ENCODE results near the gene SERTAD2. TPM values are rescaled to one million over a fixed set of nuclear protein-coding genes. Genes with fewer than 3 reads are reported as not detected.

SERTAD2 gene
- polyA plus RNA-seq, 1 donor = 25.2 TPM

DNA sequence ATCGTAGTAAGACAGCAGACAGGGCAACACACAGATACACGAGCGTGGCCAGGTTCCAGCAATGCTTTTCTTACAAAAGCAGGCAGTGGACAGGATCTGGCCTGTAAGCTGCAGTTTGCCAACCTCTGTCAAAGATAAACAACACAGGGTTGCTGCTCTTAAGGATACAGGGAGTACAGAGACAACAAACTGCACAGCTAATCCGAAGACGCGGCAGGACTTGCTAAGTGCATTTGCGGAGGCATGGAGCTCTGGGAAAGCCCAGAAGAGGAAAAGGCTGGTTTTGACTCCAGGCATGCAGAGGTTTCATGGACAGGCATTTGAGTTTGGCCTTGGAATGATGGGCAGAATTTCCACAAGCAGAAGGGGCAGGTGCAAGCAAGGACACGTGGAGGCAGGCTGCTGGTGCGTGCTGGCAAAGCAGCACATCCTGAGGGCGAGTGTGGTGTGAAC, 24.4 kb downstream of the SERTAD2 start:
- no peak for DNase-seq

DNA sequence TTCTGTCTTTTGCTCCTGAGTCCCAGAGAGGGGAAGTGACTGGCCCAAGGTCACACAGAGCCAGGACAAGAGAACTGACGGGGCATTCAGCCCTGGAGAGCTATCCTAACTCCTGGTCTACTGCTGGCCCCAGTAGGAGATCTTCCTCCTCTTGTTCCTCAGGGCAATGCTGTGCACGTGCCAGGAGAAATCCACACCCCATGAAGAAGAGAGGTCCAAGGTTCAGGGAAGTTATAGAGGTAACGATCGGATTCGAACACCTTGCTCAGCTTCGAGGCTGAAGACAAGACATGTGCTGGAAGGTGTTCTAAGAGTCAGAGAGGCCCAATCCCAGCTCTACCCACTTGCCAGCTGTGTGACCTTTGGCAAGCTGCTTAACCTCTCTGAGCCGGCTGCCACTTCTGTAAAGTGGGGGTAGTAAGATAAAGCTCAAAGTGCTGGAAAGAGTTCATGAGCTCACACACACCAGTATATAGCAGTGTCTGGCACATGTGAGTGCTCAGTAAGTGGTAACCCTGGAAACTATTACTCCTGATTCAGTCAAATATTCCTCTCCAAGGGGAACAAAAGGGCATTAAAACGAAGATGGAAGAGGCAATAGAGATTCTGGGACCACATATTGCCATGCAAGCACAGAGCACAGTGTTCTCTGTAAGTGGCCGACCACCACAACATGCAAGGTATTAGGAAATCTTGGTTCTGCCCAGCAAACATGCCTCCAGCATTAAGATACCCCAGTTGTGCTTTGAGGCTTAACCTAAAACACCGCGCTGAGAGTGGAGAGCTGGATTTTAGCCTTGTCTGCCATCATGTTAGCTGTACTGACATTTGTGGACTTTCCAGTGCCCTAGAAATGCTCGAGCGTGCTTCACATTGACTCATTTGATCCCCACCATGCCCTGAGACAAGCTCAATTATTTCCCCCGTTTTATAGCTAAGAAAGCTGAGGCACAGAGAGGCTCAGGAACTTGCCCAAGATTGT, 25.6 kb downstream of the SERTAD2 start:
- no peak for DNase-seq

DNA sequence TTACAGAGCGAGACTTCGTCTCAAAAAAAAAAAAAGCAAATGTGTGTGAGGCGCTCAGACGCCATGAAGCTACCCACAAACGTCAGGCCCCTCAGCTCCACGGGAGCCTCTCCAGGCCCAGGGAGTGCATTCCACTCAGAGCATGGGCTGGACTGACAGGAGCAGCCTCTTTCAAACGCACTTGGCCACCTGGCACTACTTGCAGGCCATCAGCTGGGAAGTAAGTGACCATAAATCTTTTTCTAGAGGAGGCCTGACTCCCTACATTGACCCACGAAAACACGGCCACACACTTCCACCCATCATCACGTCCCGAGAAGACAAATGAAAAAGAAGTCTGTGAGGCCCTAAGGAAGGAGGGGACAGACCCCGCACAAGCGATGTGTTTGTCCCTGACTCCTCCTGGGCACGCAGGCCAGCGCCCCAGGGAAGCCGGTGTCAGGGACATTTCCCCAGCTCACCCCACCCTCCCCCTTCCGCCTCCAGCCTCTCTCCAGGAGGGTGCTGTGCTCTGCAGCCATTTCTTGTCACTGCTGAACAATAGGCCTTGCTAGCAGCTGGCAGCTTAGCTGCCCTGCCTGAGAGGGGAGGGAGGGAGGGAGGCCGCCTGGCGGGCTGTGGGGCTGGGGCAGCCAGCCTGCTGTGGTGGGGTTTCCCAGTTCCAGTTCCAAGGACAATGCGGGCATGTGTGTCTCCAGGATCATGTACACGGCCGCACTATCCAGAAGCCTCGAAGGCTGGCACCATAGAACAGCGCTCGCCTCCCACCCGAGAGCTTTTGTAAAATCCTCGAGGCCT, 26.6 kb downstream of the SERTAD2 start:
- DNase-seq = no peak

DNA sequence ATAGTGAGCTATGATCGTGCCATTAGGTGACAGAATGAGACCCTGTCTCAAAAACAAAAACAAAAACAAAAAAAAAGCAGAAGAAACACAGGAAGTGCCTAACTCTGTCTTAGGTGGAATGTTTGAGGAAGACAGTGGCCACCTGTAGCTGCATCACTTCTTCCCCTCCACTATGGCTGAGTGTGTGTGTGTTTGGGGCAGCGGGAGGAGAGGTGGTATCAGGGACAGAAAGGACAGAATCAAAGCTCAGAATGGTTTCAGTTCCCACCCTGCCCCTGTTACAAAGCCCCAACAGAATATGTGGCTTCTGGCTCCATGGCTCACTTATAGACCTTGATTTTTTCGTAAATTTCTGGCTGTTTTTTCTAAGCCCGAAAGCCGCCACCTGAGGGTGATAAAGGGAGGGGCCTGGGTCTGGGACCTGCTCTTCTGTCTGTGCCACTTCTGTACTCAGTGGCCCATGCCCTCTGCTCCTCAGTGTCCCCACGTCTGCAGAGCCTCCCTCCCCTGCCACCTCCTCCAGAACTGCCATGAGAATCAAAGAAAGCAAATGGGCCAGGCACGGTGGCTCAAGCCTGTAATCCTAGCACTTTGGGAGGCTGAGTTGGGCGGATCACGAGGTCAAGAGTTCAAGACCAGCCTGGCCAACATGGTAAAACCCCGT, 27.4 kb downstream of the SERTAD2 start:
- no peak for DNase-seq

DNA sequence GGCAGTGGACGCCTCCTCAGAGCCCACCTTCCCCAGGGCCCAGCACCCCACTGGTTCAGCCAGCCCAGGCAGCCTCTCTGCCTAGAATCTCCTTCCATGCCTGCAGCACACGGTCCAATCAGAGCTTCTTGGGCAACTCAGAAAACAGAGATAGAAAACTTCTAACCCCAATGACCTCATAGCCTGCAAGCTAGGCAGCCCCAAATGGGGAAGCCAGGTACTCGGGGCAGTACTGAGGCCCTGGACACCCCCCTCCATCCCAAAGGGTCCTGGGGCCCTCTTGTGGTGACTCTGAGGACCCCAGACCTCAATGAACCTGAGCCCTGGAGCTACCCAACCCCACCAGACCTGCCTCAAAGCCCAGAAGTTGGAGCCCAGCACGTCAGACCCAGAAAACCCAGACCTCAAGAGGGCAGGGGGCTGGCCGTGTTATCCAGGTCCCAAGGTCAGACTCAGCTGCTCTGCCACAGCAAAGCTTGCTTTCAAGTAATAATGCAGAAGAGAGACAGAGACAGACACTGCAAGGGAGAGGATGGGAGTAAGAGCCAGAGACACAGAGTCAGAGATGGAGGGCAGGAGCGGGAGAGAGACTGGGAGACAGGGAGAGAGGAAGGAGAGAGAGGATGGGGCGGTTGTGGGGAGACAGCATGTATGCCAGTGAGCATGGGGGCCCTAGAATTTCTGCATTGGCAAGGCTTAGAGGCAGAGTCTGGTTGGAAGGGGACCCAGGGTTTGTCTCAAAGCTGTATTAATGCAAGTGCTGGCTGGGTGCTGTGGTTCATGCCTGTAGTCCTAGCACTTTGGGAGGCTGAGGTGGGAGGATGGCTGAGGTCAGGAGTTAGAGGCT, 28.2 kb downstream of the SERTAD2 start:
- no peak for DNase-seq

DNA sequence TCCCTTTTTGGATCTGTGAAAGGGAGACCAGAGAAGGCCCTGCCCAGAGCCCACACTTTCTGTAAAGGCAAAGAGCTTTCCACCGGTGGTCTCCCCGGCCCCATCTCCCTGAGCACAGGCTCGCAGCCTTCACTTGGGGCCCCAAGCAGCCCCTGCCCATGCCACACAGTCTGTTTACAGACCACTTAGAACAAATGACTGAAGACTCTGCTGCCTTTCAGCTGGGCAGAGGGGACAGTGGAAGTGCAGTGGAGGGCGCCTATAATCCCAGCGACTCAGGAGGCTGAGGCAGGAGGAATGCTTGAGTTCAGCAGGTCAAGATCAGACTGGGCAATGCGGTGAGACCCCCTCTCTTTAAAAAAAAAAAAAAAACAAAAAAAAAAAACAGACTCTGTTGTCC, 28.9 kb downstream of the SERTAD2 start:
- no peak for DNase-seq

DNA sequence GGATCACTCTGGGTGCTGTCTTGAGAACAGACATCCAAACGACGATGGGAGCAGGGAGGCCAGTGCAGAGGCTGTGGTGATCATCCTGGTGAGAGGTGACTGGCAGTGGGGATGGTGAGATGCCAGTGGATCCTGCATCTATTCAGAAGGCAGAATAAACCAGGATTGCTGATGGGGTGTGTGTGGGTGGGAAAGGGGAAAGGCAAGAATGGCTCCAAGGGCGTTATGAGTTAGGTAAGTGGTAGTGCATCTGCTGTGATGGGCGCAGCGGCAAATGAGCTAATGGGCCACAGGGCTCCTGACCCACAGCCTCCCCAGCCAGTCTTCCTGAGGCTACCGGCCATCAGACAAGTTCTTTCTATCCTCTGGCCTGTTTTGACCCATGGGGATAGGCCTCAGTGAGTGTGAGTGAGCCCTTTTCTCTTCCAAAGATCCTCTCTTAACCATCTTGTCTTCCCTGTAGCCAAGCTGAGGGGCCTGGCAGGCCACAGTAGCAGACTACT, 29.6 kb downstream of the SERTAD2 start:
- DNase-seq = no peak

DNA sequence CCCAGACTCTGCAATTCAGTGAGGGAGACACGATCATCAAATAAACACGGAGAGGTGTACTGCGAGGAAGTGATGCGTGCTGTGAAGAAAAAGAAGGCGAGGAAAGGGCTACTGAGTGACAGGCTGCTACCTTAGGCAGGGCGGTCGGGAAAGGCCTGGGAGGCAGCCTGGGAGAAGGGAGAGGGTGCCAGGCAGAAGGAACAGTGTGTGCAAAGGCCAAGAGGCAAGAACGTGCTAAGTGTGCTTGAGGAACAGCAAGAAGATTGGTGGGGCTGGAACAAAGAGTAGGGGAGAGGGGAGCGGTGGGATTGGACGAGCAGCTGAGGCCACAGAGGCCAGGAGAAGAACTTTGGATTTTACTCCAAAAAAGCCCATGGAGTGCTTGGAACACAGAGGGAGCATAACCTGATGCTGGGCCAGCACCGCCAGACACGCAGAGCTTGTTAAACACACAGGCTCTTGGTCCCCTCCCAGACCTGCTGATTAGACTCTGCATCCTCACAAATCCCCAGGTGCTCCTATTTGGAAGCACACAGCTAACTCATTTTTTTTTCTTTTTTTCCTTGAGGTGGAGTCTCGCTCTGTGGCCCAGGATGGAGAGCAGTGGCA, 30.4 kb downstream of the SERTAD2 start:
- DNase-seq = no peak

DNA sequence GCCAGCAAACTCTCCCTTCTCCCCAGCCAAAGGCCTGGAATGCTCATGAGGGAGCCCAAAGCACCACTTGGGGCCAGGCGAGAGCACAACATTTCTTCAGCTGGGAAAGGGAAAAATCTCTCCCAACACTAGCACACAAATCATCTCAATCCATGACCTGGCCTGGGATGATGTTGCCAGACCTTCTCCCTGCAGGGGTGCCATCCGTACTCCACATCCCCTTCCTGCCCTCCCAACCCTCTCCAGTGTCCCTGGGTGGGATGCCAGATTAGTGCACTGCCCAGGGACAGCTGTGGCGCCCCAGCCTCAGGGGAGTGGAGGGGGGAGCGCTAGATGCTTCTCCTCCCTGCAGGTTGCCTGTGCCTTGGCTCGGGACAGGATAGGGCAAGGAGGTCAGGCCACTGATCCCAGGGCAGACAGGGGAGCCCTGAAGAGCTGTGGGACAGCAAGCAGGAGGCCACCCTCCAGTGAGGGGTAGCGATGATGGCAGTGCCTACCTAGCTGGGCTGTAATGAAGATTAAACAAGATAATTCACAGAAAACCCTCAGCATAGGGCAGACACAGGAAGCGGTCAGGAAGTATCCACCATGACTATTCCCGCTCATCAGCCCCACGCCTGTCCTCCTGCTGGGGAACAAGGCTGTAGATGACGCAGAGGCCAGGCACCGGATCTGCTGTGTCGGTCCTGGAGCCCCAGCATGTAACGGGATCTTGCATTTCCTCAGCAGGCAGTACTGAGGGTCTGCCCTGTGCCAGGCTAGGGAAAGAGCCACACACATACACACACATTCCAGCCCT, 31.1 kb downstream of the SERTAD2 start:
- DNase-seq = no peak

DNA sequence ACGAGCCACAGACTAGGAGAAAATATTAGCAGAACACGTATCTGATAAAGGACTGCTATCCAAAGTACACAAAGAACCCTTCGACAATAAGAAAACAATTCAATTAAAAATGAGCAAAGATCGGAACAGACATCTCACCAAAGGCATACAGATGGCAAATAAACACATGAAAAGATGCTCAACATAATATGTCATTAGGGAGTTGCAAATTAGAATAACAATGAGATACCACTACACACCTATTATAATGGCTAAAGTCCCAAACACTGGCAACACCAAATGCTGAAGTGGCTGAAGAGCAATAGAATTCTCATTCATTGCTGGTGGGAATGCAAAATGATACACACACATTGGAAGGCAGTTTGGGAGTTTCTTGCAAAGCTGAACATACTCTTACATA, 33.1 kb downstream of the SERTAD2 start:
- DNase-seq = no peak

DNA sequence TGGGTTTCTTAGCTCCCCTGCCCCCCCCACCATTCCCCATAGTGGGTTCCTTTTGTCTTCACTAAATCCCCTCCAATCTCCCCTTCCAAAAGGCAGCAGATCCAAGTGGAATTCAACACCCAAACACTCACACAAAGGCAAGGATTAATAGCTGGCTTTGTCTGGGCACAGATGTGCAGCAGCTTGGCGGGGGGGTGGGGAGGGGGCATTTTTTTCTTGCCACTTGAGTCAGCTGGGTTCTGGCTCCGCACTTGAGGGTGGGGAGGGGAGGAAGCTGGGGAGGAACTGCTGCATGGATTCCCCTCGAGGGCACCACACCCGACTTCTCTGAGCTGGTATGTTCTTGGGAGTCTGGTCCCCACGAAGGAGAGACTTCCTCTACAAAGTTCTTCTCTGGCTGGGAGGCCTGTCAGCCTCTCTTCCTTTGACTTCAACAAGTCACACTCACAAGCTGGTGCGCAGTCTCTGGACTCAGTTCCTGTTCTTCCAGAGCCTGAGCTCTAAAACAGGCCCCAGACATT, 36.0 kb downstream of the SERTAD2 start:
- DNase-seq = no peak

DNA sequence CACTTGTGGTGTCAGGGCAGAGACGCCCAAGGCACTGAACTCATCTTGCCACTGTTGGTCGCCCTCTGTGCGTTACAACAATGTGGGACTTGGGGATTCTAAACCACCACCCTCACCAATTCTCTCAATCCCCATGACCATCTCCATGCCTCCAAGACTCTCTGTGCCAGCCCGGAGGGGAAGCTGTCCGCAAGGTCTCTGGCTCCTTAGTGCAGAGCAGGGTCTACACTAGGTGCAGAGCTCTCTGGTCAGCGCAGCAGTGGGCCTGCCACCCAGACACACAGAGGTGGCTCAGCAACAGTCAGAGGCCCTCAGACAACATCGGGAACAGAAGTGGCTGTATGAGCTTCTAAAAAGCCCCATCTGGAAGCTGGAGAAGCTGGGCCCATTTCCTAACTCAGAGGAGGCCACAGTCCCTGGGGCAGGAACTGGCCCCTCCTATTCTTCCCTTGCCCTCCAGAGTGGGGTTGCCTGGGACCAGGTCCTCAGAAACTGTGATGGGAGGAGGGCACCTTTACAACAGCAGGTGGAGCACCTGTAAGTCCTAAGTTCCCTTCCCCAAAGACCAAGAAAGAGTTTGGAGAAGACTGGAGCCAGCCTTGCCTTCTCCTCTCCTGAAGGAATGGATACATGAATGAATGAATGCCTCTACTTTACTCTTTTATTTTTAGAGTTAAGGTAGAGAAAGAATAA, 37.7 kb downstream of the SERTAD2 start:
- no peak for DNase-seq

DNA sequence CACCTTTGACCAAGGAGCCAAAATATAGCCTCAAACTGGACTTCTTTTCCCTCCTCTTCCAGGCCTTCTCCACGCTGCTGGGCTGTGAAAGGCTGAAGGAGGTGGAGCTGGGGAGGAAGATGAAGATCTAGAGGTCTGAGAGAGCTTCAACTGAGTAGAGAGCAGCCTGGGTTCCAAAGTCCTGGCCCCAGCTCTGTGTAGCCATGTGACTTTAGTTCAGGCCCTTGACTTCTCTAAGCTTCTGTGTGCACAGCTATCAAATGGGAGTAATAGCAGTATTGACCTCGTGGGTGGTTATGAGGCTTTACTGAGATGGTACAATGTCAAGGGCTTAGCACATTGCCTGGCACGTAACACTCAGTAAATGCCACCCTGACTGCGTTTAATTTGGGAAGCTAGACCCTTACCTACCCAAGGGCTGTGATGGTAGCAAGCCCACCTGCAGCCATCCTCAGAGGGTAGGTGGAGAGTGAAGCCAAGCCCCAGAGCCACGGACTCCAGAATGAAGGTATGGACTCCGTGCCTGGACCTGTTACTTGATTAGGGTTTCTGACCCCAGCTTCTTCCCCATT, 38.4 kb downstream of the SERTAD2 start:
- no peak for DNase-seq

DNA sequence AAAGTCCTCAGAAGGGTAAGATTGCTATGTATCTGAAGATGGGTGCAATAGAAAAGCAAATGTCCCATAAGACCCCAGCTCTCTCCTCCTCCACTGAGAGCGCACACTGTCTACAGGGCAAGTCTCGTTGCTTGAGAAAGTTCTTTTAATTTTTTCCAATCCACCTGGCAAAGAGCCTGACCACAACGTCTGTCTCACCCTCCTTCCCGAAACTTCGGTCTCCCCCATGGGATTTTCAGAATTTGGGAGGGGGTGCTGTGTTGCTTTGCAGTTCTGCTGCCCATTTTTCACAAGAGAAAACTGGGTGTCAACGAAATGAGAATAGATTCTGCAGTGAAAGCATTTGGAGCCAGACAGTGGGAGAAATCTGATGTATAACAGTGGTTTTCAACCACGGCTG, 40.4 kb downstream of the SERTAD2 start:
- DNase-seq = no peak

DNA sequence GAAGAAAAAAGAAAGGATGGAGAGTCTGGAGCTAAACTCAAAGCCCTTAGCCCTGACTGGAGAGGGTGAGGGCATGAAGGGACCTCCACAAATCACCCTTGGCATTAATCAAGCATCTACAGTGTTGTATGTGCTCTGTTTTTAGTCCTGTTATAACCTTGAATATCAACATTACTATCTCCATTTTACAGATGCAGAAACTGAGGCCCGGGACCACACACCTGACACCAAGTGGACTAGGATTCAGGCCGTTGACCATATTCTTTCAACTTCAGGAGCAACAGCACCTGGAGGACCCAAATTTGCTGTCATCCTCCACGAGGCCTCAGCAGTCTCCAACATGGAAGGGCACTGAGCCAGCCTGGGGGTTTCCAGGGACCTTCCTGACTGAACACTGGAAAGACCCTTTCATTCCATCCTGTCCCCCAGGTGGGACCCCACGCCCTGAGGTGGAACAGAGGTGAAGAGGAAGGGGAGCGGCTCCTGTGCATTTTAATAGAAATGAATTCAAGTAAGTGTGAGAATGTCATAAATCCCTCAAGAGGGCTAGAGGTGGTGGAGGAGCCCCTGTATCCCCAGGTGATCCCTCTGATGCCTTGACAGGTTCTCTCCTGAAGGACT, 41.0 kb downstream of the SERTAD2 start:
- DNase-seq = no peak

DNA sequence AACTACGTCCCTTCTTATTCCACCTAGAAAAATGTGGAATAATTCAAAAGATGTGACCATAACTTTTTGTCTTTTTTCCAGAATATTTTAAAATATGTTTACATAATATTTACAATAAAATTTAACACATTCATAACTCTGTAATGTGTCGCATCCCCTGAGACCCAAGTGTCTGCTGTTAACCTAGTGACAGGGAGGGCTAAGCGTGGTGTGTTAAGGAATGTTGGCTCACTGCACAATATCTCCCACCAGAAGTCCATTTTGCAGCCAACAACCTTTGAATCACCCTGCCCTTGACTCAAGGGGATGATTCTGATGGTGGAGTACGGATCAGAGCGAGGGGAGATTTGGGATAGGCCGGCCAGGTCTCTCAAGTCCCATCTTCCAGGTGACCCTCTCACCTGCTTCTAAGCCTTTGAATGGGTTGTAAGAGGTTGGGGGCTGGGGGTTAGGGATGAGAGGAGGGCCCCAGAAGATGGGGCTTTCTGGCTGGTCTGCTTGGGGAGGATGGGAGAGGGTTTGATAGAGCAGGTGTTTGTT, 43.3 kb downstream of the SERTAD2 start:
- no peak for DNase-seq

DNA sequence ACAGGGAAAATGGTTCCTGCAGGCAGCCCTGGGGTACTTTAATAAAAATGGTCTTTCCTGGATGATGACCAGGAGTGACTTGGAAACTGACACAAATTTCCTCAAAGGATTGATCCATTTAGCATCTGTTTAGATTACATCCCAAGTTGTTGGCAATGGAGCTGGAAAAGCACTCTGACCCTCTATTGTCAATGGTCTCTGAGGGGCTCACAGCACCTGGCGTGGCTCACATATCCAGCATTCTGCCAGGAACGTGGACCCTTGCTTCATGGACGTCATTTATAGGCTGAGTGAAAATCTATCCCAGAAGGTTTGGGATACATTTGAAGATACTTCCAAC, 43.8 kb downstream of the SERTAD2 start:
- no peak for DNase-seq
